Measurements from ENCODE around the gene SH3RF1.
A peak's percentile ranks its signal among the peaks of the same experiment; 100 is the strongest.
"Not testable (repeated sequence)": the region's sequence is repeated elsewhere in the genome, so short reads cannot be mapped to it uniquely, and the experiment has no call there.

Gene SH3RF1

GRCh38 chr4:169197206-169197605 lies 73.5 kb downstream of the SH3RF1 start:
- DNase-seq: not testable (repeated sequence)

GRCh38 chr4:169195032-169195431 lies 75.7 kb downstream of the SH3RF1 start:
- no peak for DNase-seq

GRCh38 chr4:169189968-169190367 lies 80.8 kb downstream of the SH3RF1 start:
- DNase-seq: not testable (repeated sequence)

GRCh38 chr4:169189372-169189771 lies 81.4 kb downstream of the SH3RF1 start:
- DNase-seq: no peak

- DNase-seq: no peak
Observed at GRCh38 chr4:169188204-169188603, 82.6 kb downstream of the SH3RF1 start.

- DNase-seq: no peak
Observed at GRCh38 chr4:169185133-169185956, 85.4 kb downstream of the SH3RF1 start.

GRCh38 chr4:169184686-169185085 lies 86.1 kb downstream of the SH3RF1 start:
- no peak for DNase-seq

GRCh38 chr4:169184236-169184635 lies 86.5 kb downstream of the SH3RF1 start:
- DNase-seq: peak; percentile 52

GRCh38 chr4:169183581-169183980 lies 87.2 kb downstream of the SH3RF1 start:
- DNase-seq: no peak

- no peak for DNase-seq
Observed at GRCh38 chr4:169179609-169180521, 90.9 kb downstream of the SH3RF1 start.

- DNase-seq: not testable (repeated sequence)
Observed at GRCh38 chr4:169178092-169178491, 92.7 kb downstream of the SH3RF1 start.

- no peak for DNase-seq
Observed at GRCh38 chr4:169175476-169175875, 95.3 kb downstream of the SH3RF1 start.

- DNase-seq: no peak
Observed at GRCh38 chr4:169175035-169175434, 95.7 kb downstream of the SH3RF1 start.

GRCh38 chr4:169174247-169174646 lies 96.5 kb downstream of the SH3RF1 start:
- no peak for DNase-seq

GRCh38 chr4:169167957-169168858 lies 102.5 kb downstream of the SH3RF1 start:
- no peak for DNase-seq

GRCh38 chr4:169164669-169165415 lies 105.9 kb downstream of the SH3RF1 start:
- DNase-seq: no peak

GRCh38 chr4:169163947-169164668 lies 106.6 kb downstream of the SH3RF1 start:
- DNase-seq: no peak

- DNase-seq: no peak
Observed at GRCh38 chr4:169163495-169163894, 107.3 kb downstream of the SH3RF1 start.

GRCh38 chr4:169160825-169161224 lies 109.9 kb downstream of the SH3RF1 start:
- peak; percentile 64 for DNase-seq

GRCh38 chr4:169159624-169160171 lies 111.1 kb downstream of the SH3RF1 start:
- no peak for DNase-seq

- no peak for DNase-seq
Observed at GRCh38 chr4:169158861-169159260, 111.9 kb downstream of the SH3RF1 start.

Data from right hindlimb (tissue), 1 donor.